HG03280 (cell line): ENCODE results near the gene PIGB.
"Not testable (repeated sequence)": the region's sequence is repeated elsewhere in the genome, so short reads cannot be mapped to it uniquely, and the experiment has no call there.

Source experiments
- ATAC-seq: cut with Tn5 transposase; IDR thresholded peaks from one replicate; pipeline ENCODE4 v1.9.1; 2021; ENCODE audit warnings: mild to moderate bottlenecking, moderate library complexity; ENCODE audit not compliant: unreplicated experiment

PIGB gene

DNA sequence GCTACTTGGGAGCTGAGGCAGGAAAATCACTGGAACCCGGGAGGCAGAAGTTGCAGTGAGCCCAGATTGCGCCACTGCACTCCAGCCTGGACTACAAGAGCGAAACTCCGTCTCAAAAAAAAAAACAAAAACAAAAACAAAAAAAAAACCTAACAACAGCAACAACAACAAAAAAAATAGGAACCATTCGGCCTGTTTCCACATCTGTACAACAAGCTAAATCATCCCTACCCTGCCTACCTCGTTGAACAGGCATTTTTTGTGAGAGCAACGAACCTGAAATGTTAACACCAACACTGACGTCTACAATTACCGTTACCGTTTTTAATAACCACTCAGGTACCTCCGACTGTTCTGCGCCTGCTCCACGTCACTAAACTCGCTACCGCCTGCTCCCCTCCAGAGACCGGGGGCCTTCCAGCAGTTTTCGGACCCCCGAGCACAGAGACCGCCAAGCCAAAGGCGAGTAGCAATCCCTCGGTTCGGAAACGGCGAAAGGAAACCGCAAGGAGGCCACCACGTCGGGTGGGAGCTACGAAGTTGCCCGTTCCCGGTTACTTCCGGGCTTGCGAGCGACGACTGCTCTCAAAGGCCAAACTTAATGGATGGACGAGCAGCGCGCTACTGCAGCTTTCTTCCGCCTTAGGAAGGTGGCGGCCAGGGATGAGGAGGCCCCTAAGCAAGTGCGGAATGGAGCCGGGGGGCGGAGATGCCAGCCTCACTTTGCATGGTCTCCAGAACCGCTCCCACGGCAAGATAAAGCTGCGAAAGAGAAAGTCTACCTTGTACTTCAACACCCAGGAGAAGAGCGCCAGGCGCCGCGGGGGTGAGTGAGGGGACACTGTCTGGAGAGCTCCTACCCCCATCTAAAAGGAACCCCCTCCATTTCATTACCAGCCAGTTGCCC, at the start of gene PIGB, which contains the start of gene PIGBOS1:
Gene PIGB (plus strand): TSS at position 635 of the 907 bp plus-strand sequence. CDS start 29 bp downstream, at position 664.
Gene PIGBOS1 (minus strand): TSS at position 536 of the 907 bp plus-strand sequence. CDS start 1,331 bp downstream, outside the sequence.
- peak; percentile 86 for ATAC-seq

DNA sequence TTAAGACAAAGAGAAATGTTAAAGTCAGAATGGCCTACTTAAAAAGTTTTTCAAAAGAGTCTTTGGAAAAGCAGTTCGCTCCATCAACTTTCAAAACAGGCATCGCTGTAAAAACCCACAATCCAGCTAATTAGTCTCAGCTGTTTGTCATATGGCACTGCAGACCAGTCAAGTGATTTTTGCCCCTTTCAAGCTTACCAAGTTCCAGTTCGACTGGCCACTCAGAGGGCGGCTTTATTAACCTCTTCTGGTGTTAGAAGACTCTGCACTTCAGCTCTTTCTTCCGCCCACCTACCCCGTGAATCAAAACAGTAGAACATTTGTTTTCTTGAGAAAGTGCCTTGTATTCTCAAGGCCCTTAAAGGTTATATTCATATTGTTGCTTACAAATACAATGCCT, 48.7 kb upstream of the PIGB start:
- no peak for ATAC-seq

DNA sequence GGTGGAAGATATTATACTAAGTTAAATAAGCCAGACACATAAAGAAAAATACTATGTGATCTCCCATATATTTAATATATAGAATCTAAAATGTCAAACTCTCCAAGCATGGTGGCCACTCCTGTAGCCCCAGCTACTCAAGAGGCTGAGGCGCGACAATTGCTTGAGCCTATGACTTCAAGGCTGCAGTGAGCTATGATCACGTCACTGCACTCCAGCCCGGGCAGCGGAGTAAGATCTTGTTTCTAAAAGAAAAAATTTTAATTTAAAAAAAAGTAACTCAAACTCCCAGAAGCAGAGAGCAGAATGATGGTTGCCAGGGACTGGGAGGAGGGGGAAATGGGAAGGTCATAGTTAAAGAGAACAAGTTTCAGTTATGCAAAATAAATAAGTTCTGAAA, 42.7 kb upstream of the PIGB start:
- no peak for ATAC-seq

DNA sequence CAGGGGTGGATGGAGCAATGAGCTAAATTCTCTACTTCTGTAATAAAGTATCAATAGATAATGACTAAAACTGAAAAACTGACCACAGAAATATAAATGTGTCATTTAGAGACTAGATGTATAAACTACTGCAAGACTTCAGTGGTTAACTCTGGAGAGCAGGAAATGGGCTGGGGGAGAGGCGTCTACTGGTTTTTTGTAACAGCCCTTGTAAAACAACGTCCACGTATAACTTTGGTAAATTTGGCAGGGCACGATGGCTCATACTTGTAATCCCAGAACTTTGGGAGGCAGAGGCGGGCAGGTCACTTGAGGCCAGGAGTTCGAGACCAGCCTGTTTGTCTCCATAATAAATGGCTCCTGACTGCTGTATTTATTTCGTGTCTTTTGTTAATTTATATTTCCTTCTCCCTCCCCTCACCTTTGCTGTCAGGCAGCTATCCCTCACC, 41.9 kb upstream of the PIGB start:
- ATAC-seq: peak; percentile 33

DNA sequence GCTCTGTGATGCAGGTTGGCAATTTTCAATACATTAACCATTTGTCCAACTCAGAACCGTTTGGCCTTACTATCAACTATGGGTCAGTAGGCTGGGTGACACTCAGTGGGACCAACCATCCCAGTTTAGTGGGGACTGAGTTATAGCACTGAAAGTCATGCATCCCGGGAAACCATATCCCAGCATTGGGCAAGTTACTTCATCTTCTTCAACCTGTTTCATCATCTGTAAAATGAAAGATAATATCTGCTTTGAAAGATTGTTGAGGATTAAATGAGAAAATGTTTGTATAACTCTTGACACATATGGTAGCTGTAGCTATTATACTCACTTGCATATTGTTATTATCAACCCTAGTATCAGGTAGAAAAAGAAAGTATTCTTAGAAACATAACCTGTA, 41.3 kb upstream of the PIGB start:
- no peak for ATAC-seq

DNA sequence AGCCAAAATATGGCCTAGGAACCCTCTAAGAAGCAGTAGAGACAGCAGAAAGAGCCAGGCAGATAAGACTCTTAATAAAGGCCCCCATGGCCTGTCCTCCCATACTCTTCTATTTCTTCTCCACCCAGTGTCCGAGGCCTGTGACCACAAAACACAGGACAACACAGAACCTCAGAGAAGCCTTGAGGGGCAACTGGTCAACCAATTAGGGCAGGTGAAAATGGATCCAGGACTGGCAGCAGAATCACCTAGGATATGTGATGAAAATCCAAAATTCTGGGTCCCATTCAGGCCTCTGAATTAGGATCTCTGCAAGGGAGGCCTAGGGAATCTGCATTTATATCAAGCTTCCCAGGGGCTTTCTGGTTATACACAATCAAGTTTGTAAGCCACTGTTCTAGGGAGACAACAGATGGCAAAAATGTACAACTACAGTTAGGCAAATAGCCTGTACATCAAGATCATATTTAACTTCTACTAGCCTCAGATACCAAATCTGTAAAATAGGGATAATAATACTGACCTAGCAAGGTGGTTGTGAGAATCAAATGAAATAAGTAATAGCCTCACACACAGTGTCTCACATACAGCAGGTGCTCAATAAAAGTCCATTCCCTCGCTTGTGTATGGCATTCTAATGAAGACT, 39.8 kb upstream of the PIGB start:
- ATAC-seq: no peak

DNA sequence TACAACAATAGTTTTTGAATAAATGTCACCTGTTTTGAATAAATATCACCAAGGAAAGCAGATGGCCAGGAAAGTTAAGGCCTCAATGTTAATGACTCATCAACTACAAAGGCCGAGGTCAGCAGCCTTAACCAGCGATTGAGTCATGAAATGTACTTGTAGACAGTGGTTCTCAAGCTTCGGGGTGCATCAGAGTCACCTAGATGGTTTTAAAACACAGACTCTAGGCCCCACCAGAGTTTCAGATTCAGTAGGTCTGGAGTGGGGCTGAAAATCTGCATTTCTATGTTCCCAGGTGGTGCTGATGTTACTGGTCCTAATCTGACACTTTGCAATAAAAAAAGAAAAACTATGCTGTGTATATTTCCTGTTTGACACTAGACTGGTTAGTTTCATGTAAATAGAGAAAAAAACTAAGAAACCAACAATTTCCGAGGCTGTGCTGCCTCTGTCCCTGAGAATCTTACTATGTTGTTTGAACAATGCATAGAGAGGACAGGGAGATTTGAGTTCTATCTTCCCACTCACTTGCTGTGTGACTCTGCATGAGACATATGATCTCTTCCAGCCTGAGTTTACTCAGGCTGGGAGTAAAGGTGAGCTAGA, 39.2 kb upstream of the PIGB start:
- peak; percentile 84 for ATAC-seq

DNA sequence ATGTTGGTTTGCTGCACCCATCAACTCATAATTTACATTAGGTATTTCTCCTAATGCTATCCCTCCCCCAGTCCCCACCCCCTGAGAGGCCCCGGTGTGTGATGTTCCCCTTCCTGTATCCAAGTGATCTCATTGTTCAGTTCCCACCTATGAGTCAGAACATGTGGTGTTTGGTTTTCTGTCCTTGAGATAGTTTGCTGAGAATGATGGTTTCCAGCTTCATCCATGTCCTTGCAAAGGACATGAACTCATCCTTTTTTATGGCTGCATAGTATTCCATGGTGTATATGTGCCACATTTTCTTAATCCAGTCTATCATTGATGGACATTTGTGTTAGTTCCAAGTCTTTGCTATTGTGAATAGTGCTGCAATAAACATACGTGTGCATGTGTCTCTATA, 38.4 kb upstream of the PIGB start:
- not testable (repeated sequence) for ATAC-seq

DNA sequence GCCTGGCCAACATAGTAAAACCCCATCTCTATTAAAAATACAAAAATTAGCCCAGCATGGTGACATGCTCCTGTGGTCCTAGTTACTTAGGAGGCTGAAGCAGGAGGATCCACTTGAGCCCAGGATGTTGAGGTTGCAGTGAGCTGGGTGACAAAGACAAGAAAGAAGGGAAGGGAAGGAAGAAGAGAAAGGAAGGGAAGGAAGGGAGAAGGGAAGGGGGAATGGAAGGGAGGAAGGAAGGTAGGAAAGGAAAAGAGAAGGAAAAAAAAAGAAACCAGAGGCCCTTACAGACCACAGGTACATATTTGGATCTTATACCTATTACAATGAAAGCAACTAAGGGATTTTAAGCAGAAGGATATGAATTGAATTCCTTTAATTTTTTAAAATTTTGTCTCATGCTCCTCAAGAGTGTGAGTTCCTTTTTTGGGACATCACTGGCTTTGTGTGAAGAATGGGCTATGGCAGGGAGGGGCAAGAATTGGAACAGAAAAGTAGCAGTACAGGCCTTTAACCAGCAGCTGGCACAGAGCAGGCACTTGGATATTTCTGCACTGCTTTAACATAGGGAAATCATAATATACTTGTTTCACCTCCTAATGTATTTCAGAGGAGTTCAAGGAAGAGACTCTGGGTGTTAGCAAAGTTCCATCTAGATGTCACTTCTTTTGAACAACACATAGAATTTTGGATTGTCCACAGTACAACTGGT, 37.3 kb upstream of the PIGB start:
- no peak for ATAC-seq

DNA sequence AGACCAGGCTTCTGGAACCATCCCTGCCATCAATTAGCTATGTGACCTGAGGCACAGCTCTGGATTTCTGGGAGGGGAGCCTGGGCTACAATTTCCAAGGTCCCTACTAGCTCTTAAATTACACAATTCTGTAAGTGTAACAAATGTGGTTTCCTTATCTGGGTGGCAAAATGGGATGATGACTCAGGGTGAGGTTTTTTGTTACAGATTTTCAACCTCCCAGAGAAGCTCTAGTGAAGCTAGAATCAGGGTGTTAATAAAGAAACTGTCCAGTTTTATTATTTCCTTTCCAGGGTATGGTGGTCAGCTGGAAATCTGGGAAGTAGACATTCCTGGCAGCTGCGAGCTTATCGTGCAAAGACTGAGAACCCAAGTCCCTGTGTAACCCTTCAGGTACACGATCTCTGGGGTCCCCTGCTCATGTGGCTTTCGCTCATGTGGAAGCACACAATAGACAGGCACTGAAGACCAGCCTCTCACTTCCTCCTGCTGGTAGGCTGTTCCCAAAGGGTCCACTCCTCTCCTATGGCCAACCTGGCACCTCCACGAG, 36.7 kb upstream of the PIGB start:
- ATAC-seq: no peak

DNA sequence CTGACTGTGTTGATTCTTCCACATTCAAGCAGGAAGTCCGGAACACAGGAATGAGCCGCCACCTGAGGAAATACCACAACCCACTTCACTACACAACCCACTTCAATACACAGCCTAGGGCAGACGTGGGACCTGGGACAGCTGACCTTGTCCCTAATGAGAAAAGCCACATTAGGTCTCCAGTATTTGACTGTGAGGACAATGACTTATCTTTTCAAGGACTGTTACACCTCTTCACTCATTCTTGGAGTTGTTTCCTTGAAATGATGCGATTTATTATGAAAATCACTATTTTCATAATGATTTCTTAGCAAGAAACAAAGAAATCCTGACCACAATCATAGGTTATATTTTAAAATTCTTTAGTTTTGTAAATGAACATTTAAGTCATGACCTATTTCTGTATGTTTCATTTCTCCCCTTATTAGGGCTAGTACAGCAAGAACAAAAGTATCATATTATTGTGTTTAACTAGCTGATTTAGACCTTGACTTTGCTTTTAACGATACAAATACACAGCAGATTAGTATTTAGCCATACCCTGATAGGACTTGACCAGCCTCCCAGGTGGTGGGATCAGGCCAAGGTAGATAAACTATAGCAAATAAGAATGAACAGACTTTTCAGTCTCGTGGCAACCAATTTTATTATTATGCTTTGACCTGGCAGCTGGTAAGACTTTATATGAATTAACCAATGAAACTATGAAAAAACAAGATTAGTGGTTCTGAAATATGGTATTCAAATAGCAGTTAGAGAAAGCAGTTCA, 35.5 kb upstream of the PIGB start:
- no peak for ATAC-seq

DNA sequence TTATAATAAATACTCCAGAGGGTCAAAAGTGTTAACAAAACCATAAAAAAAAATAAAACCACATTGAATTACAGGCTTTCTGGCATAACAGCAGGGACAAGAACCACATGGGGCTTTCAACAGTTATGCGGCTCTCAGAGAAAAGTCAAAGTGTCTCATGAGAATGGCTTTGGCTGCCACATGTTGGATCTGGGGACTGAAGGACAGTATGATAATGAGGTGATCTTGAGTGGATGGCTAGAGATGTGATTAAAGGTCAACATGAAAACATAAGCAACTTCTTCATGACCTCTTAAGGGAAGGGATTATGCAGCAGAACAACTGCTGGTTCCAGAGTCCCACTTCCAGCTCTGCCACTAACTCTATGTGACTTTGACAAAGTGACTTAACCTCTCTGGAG, 34.6 kb upstream of the PIGB start:
- no peak for ATAC-seq

DNA sequence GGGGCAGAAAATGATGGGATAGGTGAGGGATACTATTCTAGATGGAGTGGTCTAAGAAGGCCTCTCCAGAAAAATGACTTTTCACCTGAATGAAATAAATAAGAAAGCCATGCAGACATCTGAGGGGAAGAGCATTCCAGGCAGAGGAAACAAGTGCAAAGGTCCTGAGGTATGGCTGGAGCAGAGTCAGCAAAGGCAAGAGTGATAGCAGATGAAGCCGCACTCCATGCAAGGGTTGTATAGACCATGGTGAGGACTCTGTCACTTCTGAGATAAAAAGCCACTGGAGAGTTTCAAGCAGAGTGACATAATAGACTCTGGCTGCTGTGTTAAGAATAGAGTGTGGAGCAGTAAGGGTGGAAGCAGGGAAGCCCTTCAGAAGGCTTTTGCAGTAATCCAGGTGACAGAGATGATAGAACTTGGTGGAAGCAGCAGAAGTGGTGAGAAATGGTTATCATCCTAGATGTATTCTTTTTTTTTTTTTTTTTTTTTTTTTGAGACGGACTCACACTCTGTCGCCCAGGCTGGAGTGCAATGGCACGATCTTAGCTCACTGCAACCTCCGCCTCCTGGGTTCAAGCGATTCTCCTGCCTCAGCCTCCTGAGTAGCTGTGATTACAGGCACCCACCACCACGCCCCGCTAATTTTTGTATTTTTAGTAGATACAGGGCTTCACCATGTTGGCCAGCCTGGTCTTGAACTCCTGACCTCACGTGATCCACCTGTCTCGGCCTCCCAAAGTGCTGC, 32.4 kb upstream of the PIGB start:
- ATAC-seq: not testable (repeated sequence)

DNA sequence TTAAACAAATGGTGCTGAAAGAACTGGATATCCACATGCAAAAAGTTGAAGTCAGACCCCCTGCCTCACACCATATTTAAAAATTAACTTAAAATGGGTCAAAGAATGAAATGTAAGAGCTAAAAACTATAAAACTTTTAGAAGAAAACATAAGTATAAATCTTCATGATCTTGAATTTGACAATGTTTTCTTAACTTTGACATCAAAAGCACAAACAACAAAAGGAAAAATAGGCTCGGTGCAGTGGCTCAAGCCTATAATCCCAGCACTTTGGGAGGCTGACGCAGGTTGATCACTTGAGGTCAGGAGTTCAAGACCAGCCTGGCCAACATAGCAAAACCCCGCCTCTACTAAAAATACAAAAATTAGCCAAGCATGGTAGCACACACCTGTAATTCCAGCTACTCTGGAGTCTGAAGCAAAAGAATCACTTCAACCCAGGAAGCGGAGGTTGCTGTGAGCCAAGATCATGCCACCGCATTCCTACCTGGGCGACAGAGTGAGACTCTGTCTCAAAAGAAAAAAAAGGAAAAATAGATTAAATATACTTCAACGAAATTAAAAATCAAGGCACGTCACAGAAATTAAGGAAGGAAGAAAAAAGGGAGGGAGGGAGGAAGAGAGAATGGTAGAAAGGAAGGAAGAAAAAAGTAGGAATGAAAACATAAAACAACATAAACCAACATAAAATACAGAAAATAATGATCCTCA, 30.9 kb upstream of the PIGB start:
- ATAC-seq: no peak

DNA sequence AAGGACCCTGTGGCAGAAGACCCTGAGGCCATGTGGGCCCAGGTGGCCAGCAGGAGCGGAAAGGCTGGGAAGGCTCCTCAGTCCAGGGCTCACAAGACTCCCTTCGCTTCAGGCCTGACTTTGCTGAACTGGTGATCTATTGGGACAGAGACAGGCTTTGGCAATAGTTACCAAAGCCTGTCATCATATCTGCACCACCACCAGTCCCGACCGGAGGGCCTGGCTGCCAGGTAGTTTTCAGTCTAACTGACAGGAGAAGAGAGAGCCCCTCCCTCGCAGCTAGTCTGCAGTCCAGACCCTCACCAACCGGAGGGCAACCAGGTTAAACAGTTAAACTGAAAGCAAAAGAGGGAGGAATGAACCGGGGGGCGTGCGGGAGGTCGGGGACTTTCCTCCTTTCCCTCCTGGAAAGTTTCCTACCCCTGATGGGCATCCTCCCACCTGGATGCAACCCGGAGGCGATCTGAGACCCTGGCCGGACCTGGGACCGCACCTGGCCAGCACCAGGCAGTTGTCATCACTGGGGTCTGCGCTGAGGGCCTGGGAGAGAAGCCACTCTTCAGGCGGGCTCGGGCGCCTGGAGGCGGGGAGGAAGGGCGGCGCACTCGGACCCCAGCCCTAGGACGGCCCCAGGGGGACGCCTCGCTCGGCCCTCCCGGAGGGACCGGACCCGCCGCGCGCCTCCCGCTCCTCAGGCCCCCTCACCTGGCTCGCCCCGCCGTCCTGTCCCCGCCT, 29.8 kb upstream of the PIGB start:
- peak; percentile 23 for ATAC-seq

DNA sequence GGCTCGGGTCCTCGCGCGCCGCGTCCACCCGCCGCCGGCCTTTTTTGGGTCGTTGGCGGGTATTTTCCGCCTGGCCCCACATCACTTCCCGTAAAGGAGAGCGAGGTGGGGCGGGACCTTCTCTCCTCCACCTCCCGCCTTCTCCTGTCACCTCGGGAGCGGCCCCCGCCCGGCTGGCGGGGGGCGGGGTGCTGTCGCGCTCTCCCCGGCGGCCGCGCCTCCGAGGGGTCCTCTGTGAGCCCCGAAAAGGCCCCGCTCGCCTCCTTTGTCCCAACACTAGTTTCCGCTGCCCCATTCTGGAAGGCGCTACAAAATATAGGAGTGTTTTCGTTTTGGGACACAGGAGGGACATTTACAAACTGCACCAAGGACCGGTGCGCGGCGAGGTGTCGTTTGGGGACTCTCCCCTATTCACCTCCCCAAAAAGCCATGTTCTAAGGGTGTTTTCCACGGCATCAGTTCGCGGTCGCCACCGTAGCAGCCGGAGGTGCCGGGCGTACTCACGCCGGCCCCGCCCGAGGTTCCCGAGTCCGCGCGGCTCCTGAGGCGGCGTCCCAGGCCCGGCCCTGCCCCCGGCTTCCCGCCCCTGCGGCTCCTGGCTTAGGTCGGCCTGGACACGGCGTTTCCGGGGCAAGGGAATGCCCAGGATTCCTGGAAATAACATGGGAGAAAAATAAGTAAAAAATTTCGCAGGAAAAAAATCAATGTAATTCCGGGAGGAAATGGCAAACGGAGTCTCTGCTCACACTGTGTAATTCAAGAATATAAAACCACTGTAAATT, 29.1 kb upstream of the PIGB start, which contains the start of gene RAB27A:
Gene RAB27A (minus strand): TSS at position 68 of the 782 bp plus-strand sequence. CDS start 54,879 bp downstream, outside the sequence.
- peak; percentile 66 for ATAC-seq

DNA sequence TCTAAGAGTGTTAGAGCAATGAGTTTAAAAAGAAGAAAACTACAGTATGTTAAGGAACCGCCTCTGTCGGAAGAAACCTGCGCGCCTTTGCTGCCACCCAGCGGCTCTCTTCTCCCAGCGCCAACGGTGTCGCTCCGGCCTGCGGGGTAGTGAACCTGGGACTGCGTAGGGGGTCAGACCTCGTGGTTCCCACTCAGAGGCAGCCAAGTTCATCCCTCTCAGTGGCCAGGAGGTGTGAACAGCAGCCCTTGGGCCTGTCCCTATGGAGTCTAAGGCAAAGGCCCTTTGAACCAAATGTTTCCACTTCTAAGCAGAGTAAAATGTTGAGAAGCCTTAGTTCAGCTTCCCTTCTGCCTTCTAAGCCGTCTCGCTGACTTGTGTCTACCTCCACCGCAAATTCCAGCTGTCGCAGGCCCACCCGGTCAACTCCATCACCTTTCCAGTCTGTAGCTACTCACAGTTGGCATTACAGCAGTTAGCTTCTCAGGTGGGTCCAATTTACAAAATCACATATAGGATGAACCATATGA, 28.4 kb upstream of the PIGB start:
- peak; percentile 77 for ATAC-seq
